IMR-90 (cell line): Measurements from ENCODE around the gene MAB21L1. TPM values are rescaled to one million over a fixed set of nuclear protein-coding genes. Genes with fewer than 3 reads are reported as not detected.

Experiments
- ATAC-seq: fragments of 200-7000 bp; cut with Tn5 transposase; 2 replicates; pipeline ENCODE4 v1.9.1; 2020; ENCODE audit warnings: low read depth, mild to moderate bottlenecking, moderate library complexity
- BruUV-seq: library from RNA; stranded (reverse); fragments of 400-500 nt; replicated peaks from 2 replicates; lab custom pipeline; 2021; lab: Mats Ljungman, UMichigan
- CTCF ChIA-PET: fragments of 300-600 bp; formaldehyde crosslinking; extraction: SDS; loops from one replicate; lab custom pipeline; 2021; ENCODE audit warnings: antibody characterized with exemption; lab: Yijun Ruan, JAX
- POLR2A ChIA-PET: fragments of 300-600 bp; sonication (Branson Sonifier 250); formaldehyde crosslinking; loops from one replicate; lab custom pipeline; 2022; ENCODE audit warnings: antibody characterized with exemption; ENCODE audit not compliant: unreplicated experiment; lab: Charles Lee
- DNase-seq: peaks from one replicate; pipeline ENCODE4 v3.0.0; 2013
- H2AFZ ChIP-seq: replicated peaks from 2 replicates; pipeline ENCODE3; 2013; ENCODE audit warnings: low read length, mild to moderate bottlenecking; ENCODE audit not compliant: poor library complexity
- H2AK5ac ChIP-seq: 2 replicates; pipeline ENCODE4 v1.6.1; 2013; ENCODE audit warnings: low read depth, low read length, inconsistent platforms
- H2AK9ac ChIP-seq: replicated peaks from 2 replicates; pipeline ENCODE3; 2013; ENCODE audit warnings: mild to moderate bottlenecking, low read depth, low read length, moderate library complexity; ENCODE audit not compliant: poor library complexity
- H2BK120ac ChIP-seq: 2 replicates; pipeline ENCODE4 v1.6.1; 2013; ENCODE audit warnings: low read depth, low read length, inconsistent platforms
- H2BK15ac ChIP-seq: 3 replicates; pipeline ENCODE4 v1.6.1; 2013; ENCODE audit warnings: low read depth, low read length, inconsistent platforms
- H2BK20ac ChIP-seq: 2 replicates; pipeline ENCODE4 v1.6.1; 2013; ENCODE audit warnings: low read depth, mild to moderate bottlenecking, inconsistent platforms, low read length, moderate library complexity
- H2BK5ac ChIP-seq: 2 replicates; pipeline ENCODE4 v1.6.1; 2013; ENCODE audit warnings: mild to moderate bottlenecking, low read depth, low read length, inconsistent platforms; ENCODE audit not compliant: poor library complexity, severe bottlenecking
- H3K14ac ChIP-seq: replicated peaks from 2 replicates; pipeline ENCODE4 v1.6.1; 2013; ENCODE audit warnings: low read depth, low read length, inconsistent platforms
- H3K18ac ChIP-seq: 2 replicates; pipeline ENCODE4 v1.6.1; 2013; ENCODE audit warnings: low read depth, low read length, control low read depth
- H3K23ac ChIP-seq: 2 replicates; pipeline ENCODE4 v1.6.1; 2013; ENCODE audit warnings: low read depth, low read length, inconsistent platforms
- H3K27ac ChIP-seq: 2 replicates; pipeline ENCODE4 v1.5.1; 2013; ENCODE audit warnings: mild to moderate bottlenecking, control low read depth, low read length; ENCODE audit not compliant: insufficient read depth
- H3K27me3 ChIP-seq: 2 replicates; pipeline ENCODE4 v1.6.1; 2013; ENCODE audit warnings: low read length; ENCODE audit not compliant: control insufficient read depth, insufficient read depth
- H3K36me3 ChIP-seq: 2 replicates; pipeline ENCODE4 v1.6.1; 2013; ENCODE audit warnings: low read length, mixed read lengths; ENCODE audit not compliant: control insufficient read depth, insufficient read depth
- H3K4ac ChIP-seq: 2 replicates; pipeline ENCODE4 v1.6.1; 2013; ENCODE audit warnings: low read depth, low read length, inconsistent platforms
- H3K4me1 ChIP-seq: 2 replicates; pipeline ENCODE4 v1.6.1; 2013; ENCODE audit warnings: low read length, mixed read lengths; ENCODE audit not compliant: control insufficient read depth, insufficient read depth
- H3K4me2 ChIP-seq: 2 replicates; pipeline ENCODE4 v1.6.1; 2013; ENCODE audit warnings: low read depth, mild to moderate bottlenecking, control low read depth, low read length, moderate library complexity
- H3K4me3 ChIP-seq: 2 replicates; pipeline ENCODE4 v1.5.1; 2013; ENCODE audit warnings: low read depth, mild to moderate bottlenecking, control low read depth, low read length, moderate library complexity; ENCODE audit not compliant: insufficient read depth
- H3K56ac ChIP-seq: 2 replicates; pipeline ENCODE4 v1.6.1; 2013; ENCODE audit warnings: low read length, inconsistent platforms; ENCODE audit not compliant: insufficient read depth; ENCODE audit errors: extremely low read depth
- H3K79me1 ChIP-seq, 2 experiments: 2 replicates each; pipeline ENCODE4 v1.6.1; 2013; ENCODE audit warnings: low read length in 2 of 2, inconsistent platforms in 1 of 2, low read depth in 1 of 2
- H3K9ac ChIP-seq: 2 replicates; pipeline ENCODE4 v1.6.1; 2013; ENCODE audit warnings: low read depth, low read length, control low read depth
- H3K9me1 ChIP-seq: 2 replicates; pipeline ENCODE4 v1.6.1; 2013; ENCODE audit warnings: low read length, inconsistent platforms; ENCODE audit not compliant: insufficient read depth
- H3K9me3 ChIP-seq: 2 replicates; pipeline ENCODE4 v1.6.1; 2013; ENCODE audit warnings: low read length; ENCODE audit not compliant: control insufficient read depth, insufficient read depth
- H4K20me1 ChIP-seq: 2 replicates; pipeline ENCODE4 v1.6.1; 2013; ENCODE audit warnings: low read length, inconsistent platforms; ENCODE audit not compliant: insufficient read depth
- H4K5ac ChIP-seq: 2 replicates; pipeline ENCODE4 v1.6.1; 2013; ENCODE audit warnings: mild to moderate bottlenecking, low read depth, low read length, control low read depth
- H4K8ac ChIP-seq, 2 experiments: 2 replicates each; pipeline ENCODE4 v1.6.1; 2013; ENCODE audit warnings: low read depth in 2 of 2, low read length in 2 of 2, control low read depth in 1 of 2, inconsistent platforms in 1 of 2
- H4K91ac ChIP-seq: 2 replicates; pipeline ENCODE4 v1.6.1; 2013; ENCODE audit warnings: low read depth, low read length, inconsistent platforms; ENCODE audit not compliant: insufficient read depth
- CEBPB ChIP-seq: IDR thresholded peaks from 2 replicates; pipeline ENCODE4 v1.6.1; 2012; ENCODE audit warnings: low read depth, low read length, improper control_type of control experiment
- MAFK ChIP-seq: IDR thresholded peaks from 2 replicates; pipeline ENCODE4 v1.6.1; 2012; ENCODE audit warnings: low read depth, low read length, improper control_type of control experiment
- MAZ ChIP-seq: IDR thresholded peaks from 2 replicates; pipeline ENCODE4 v1.6.1; 2012; ENCODE audit warnings: low read depth, mild to moderate bottlenecking, low read length, improper control_type of control experiment, moderate library complexity, borderline replicate concordance
- MXI1 ChIP-seq: IDR thresholded peaks from 2 replicates; pipeline ENCODE4 v1.6.1; 2012; ENCODE audit warnings: low read depth, mild to moderate bottlenecking, low read length, moderate library complexity, borderline replicate concordance
- NFE2L2 ChIP-seq: fragments of 150-350 bp; IDR thresholded peaks from 2 replicates; pipeline ENCODE4 v1.6.1; 2016; ENCODE audit warnings: low read depth, mild to moderate bottlenecking, low read length
- POLR2A ChIP-seq: IDR thresholded peaks from 2 replicates; pipeline ENCODE4 v1.6.1; 2012; ENCODE audit warnings: mild to moderate bottlenecking, low read depth, low read length
- RAD21 ChIP-seq: IDR thresholded peaks from 2 replicates; pipeline ENCODE4 v1.6.1; 2012; ENCODE audit warnings: low read length, improper control_type of control experiment
- RFX5 ChIP-seq: IDR thresholded peaks from 2 replicates; pipeline ENCODE4 v1.8.0; 2012; ENCODE audit warnings: low read depth, mild to moderate bottlenecking, low read length, moderate library complexity
- SMC3 ChIP-seq: fragments of 150-350 bp; IDR thresholded peaks from 2 replicates; pipeline ENCODE4 v1.6.1; 2016; ENCODE audit warnings: low read depth, mild to moderate bottlenecking, antibody characterized with exemption, low read length, moderate library complexity
- WGBS, 2 experiments: methylation state at CpG; one replicate each; pipeline versions ENCODE4 v1.1.5 to v1.1.7; 2013; ENCODE audit warnings: missing lambda C conversion rate in 2 of 2; ENCODE audit not compliant: insufficient read length in 1 of 2; ENCODE audit errors: extremely low coverage in 2 of 2; 5-methylcytosine and 5-hydroxymethylcytosine counted together
- dilution Hi-C: fragments of 300-500 bp; cut with HindIII; formaldehyde crosslinking; loops from one replicate; pipeline ENCODE4 v1.14.3; 2018; ENCODE audit warnings: low sequenced_read_pairs; ENCODE audit not compliant: unreplicated experiment
- in situ Hi-C: fragments of 300-500 bp; cut with MboI; formaldehyde crosslinking; loops from 3 replicates; pipeline ENCODE4 v1.14.3; 2019; ENCODE audit warnings: low sequenced_read_pairs, inconsistent platforms, mixed read lengths
- intact Hi-C: fragments of 100-400 bp; cut with micrococcal nuclease; formaldehyde crosslinking; loops from 2 replicates; pipeline ENCODE4 v1.10.0; 2022
- polyA plus RNA-seq, 3 experiments: library from polyadenylated mRNA; depleted of rRNA; stranded (reverse); fragments of >200 nt; gene quantifications; 2 replicates each; pipeline ENCODE4 v1.2.3, GENCODE V29; 2012; ENCODE audit warnings: low replicate concordance in 1 of 3
- total RNA-seq: library from RNA; depleted of rRNA; stranded (reverse); fragments of >200 nt; gene quantifications from 2 replicates; pipeline ENCODE4 v1.2.3, GENCODE V29; 2012
- TF ChIP-seq, protein P1 (sequence below): conservative IDR thresholded peaks from 2 replicates; pipeline ENCODE4 v1.5.1; 2012; ENCODE audit warnings: mild to moderate bottlenecking, low read depth, low read length, improper control_type of control experiment
- TF ChIP-seq, protein P2 (sequence below): fragments of 150-350 bp; IDR thresholded peaks from 2 replicates; pipeline ENCODE4 v1.6.1; 2017; ENCODE audit warnings: mild to moderate bottlenecking, antibody characterized with exemption, low read length, low read depth
- TF ChIP-seq, protein P3 (sequence below): fragments of 150-350 bp; IDR thresholded peaks from 2 replicates; pipeline ENCODE4 v1.6.1; 2016; ENCODE audit warnings: low read depth, mild to moderate bottlenecking, low read length, moderate library complexity, borderline replicate concordance

The MAB21L1 gene
- total and polyA plus RNA-seq, 2 of the 4 experiments (the other 2 are of a cell fraction), result 0.53 to 0.72 TPM

DNA sequence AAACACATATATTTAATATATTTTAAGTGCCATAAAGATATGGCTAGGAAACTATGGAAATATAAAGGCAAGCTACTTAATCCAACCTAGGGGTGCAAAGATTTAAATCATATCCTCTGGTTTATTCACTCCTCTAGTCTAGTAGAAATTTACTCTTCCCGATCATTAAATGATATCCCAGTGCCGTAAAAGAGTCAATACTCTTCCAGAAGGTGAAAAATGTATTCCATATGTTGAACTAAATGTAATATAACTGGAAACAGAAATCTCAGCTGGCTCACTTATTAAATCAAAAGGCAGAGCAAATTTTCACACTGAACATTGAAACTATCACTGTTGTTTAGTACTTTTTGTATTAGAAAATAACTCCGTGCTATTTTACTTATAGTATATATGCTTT is 11.1 kb downstream of the MAB21L1 start:
- H4K20me1 ChIP-seq, result no peaks in the 10 kb centered on the region
- H3K23ac ChIP-seq, result no peak overlapping the region
- no peak overlapping the region for H4K91ac ChIP-seq
- H3K36me3 ChIP-seq, result no peaks in the 10 kb centered on the region
- WGBS, 2 experiments, result no CpG with 5 or more reads among the region's 3 CpGs
- no peak overlapping the region for H4K8ac ChIP-seq
- in situ Hi-C loops (no loop called here), dilution Hi-C loops (no loop called here), intact Hi-C loops (no loop called here)
- H2BK5ac ChIP-seq, result no peak overlapping the region
- H3K9ac ChIP-seq, result no peak overlapping the region
- H3K18ac ChIP-seq, result no peak overlapping the region
- no peak overlapping the region for H2AK5ac ChIP-seq
- H3K9me3 ChIP-seq, result no peaks in the 10 kb centered on the region
- no peak overlapping the region for H3K56ac ChIP-seq
- no peak overlapping the region for H3K14ac ChIP-seq
- H2BK120ac ChIP-seq, result no peak overlapping the region
- DNase-seq, result no peak
- H2BK20ac ChIP-seq, result no peak overlapping the region
- H3K4me3 ChIP-seq, result no peak overlapping the region
- no peaks in the 10 kb centered on the region for H3K79me1 ChIP-seq
- ATAC-seq, result no peak
- no peak overlapping the region for H2AK9ac ChIP-seq
- POLR2A ChIA-PET, result no interaction called here
- H2AFZ ChIP-seq, result no peak overlapping the region
- H3K27me3 ChIP-seq, result peaks cover 4% of the 10 kb centered on the region; the same call in 1 of the 2 replicates
- H3K4ac ChIP-seq, result no peak overlapping the region
- no peaks in the 10 kb centered on the region for H3K9me1 ChIP-seq
- no peak overlapping the region for H3K27ac ChIP-seq
- no peak overlapping the region for H4K5ac ChIP-seq
- CTCF ChIA-PET, result interaction anchor here (0.5 kb wide), 1 partner anchor 36 kb away, joined by 3 read pairs; no protein-coding TSS in a partner anchor
- TF ChIP-seq CEBPB, result no peak
- TF ChIP-seq MXI1, result no peak
- no peak for TF ChIP-seq NFE2L2
- TF ChIP-seq POLR2A, result no peak
- no peak for TF ChIP-seq MAFK
- TF ChIP-seq, protein P1, sequence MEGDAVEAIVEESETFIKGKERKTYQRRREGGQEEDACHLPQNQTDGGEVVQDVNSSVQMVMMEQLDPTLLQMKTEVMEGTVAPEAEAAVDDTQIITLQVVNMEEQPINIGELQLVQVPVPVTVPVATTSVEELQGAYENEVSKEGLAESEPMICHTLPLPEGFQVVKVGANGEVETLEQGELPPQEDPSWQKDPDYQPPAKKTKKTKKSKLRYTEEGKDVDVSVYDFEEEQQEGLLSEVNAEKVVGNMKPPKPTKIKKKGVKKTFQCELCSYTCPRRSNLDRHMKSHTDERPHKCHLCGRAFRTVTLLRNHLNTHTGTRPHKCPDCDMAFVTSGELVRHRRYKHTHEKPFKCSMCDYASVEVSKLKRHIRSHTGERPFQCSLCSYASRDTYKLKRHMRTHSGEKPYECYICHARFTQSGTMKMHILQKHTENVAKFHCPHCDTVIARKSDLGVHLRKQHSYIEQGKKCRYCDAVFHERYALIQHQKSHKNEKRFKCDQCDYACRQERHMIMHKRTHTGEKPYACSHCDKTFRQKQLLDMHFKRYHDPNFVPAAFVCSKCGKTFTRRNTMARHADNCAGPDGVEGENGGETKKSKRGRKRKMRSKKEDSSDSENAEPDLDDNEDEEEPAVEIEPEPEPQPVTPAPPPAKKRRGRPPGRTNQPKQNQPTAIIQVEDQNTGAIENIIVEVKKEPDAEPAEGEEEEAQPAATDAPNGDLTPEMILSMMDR, result no peak
- TF ChIP-seq RFX5, result no peak
- TF ChIP-seq, protein P2, sequence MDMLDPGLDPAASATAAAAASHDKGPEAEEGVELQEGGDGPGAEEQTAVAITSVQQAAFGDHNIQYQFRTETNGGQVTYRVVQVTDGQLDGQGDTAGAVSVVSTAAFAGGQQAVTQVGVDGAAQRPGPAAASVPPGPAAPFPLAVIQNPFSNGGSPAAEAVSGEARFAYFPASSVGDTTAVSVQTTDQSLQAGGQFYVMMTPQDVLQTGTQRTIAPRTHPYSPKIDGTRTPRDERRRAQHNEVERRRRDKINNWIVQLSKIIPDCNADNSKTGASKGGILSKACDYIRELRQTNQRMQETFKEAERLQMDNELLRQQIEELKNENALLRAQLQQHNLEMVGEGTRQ, result no peak
- TF ChIP-seq MAZ, result no peak
- no peak for TF ChIP-seq SMC3
- TF ChIP-seq, protein P3, sequence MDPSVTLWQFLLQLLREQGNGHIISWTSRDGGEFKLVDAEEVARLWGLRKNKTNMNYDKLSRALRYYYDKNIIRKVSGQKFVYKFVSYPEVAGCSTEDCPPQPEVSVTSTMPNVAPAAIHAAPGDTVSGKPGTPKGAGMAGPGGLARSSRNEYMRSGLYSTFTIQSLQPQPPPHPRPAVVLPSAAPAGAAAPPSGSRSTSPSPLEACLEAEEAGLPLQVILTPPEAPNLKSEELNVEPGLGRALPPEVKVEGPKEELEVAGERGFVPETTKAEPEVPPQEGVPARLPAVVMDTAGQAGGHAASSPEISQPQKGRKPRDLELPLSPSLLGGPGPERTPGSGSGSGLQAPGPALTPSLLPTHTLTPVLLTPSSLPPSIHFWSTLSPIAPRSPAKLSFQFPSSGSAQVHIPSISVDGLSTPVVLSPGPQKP, result no peak
- no peak for TF ChIP-seq RAD21
- H3K4me1 ChIP-seq, result no peaks in the 10 kb centered on the region
- no TSS peak for BruUV-seq
- no peak overlapping the region for H2BK15ac ChIP-seq
- H3K4me2 ChIP-seq, result no peak overlapping the region
